ENCODE results near the gene CLTA. TPM values are rescaled to one million over a fixed set of nuclear protein-coding genes. Genes with fewer than 3 reads are reported as not detected.

Gene CLTA
- total RNA-seq (2022; extraction: Qiagen RNA extraction), result 277 to 408 TPM (median 373 TPM) in 5 replicates

GRCh38 chr9:36190388-36191289 is at the start of gene CLTA:
TSS of gene CLTA (plus strand) at chr9:36190921. CDS start at chr9:36191057, 136 bp downstream.

GRCh38 chr9:36169166-36169565 is 21.6 kb upstream of the CLTA start, which contains the start of gene CCIN:
TSS of gene CCIN (plus strand) at chr9:36169388. CDS start at chr9:36169503, 115 bp downstream.

GRCh38 chr9:36258208-36258995 is 67.7 kb downstream of the CLTA start, which contains the start of gene GNE:
TSS of gene GNE (minus strand) at chr9:36258448. CDS start at chr9:36249355, 9,093 bp downstream.

Other genes starting within 250 kb of the CLTA start
- gene OR2S2, start 232.8 kb upstream of the CLTA start, total RNA-seq (2022; extraction: Qiagen RNA extraction), result not detected in 5 replicates
- gene RECK, start 154.0 kb upstream of the CLTA start, total RNA-seq (2022; extraction: Qiagen RNA extraction), result 5.5 to 6.3 TPM (median 6.0 TPM) in 5 replicates
- gene GLIPR2, start 54.2 kb upstream of the CLTA start, total RNA-seq (2022; extraction: Qiagen RNA extraction), result 7.7 to 9.4 TPM (median 9.1 TPM) in 5 replicates
- gene CCIN, start 21.5 kb upstream of the CLTA start, total RNA-seq (2022; extraction: Qiagen RNA extraction), result 0.06 TPM in 1 of 5 replicates, not detected in the others
- 11.6 to 17.7 TPM (median 14.6 TPM) in 5 replicates for gene GNE, start 67.5 kb downstream of the CLTA start, total RNA-seq (2022; extraction: Qiagen RNA extraction)
- gene RNF38, start 209.3 kb downstream of the CLTA start, total RNA-seq (2022; extraction: Qiagen RNA extraction), result 6.5 to 10.0 TPM (median 8.7 TPM) in 5 replicates

Data from A549 treated with Hydrocortisone at 1 μM for 4 hours (cell line).